ENCODE measurements around the gene AFAP1L1. TPM values are rescaled to one million over a fixed set of nuclear protein-coding genes. Genes with fewer than 3 reads are reported as not detected.
A peak's percentile ranks its signal among the peaks of the same experiment; 100 is the strongest.

AFAP1L1 gene
- total RNA-seq, 1 experiment from 2014 or later, result 19.6 TPM

- POLR2A ChIA-PET (ENCODE audit: unreplicated experiment), result interaction anchor here (0.6 kb wide), 1 partner anchor 11 kb away, joined by 3 read pairs; no protein-coding TSS in a partner anchor
- no peak for TF ChIP-seq EZH2 (IDR thresholded peaks at IDR 0.05; ENCODE audit: low read length, unreplicated experiment)
- TF ChIP-seq, protein P1, sequence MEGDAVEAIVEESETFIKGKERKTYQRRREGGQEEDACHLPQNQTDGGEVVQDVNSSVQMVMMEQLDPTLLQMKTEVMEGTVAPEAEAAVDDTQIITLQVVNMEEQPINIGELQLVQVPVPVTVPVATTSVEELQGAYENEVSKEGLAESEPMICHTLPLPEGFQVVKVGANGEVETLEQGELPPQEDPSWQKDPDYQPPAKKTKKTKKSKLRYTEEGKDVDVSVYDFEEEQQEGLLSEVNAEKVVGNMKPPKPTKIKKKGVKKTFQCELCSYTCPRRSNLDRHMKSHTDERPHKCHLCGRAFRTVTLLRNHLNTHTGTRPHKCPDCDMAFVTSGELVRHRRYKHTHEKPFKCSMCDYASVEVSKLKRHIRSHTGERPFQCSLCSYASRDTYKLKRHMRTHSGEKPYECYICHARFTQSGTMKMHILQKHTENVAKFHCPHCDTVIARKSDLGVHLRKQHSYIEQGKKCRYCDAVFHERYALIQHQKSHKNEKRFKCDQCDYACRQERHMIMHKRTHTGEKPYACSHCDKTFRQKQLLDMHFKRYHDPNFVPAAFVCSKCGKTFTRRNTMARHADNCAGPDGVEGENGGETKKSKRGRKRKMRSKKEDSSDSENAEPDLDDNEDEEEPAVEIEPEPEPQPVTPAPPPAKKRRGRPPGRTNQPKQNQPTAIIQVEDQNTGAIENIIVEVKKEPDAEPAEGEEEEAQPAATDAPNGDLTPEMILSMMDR (conservative IDR thresholded peaks at IDR 0.05; ENCODE audit: low read depth, low read length), result no peak
- no peak for TF ChIP-seq EZH2phosphoT487 (IDR thresholded peaks at IDR 0.05; ENCODE audit: borderline replicate concordance, low read length)
- intact Hi-C loops (cut with micrococcal nuclease), result no loop called here
These were observed 84.7 kb downstream of the AFAP1L1 start for GRCh38 chr5:149356391-149356790.

GRCh38 chr5:149357370-149358293, 86.0 kb downstream of the AFAP1L1 start, which contains the start of gene PCYOX1L:
TSS of gene PCYOX1L (plus strand) at chr5:149358046. CDS start at chr5:149358069, 23 bp downstream.
- Histone ChIP-seq H3K27ac (ENCODE audit: low read length) (no peak within 1 kb of the TSS), H3K36me3 (ENCODE audit: low read depth, low read length) (peaks cover 30% of the 10 kb centered on the region), H3K4me3 (ENCODE audit: low read length) (peak within 1 kb of the TSS; percentile 89), H3F3A (ENCODE audit: low read length, unreplicated experiment) (no peaks in the 10 kb centered on the region), H3K9me3 (ENCODE audit: low read length) (no peaks in the 10 kb centered on the region), H3K9me2 (replicated peaks; ENCODE audit: low read length) (no peaks in the 10 kb centered on the region), H3K4me2 (ENCODE audit: low read length) (peak within 1 kb of the TSS; percentile 90), H3K79me2 (ENCODE audit: low read length) (peaks cover 18% of the 10 kb centered on the region), H3K27me3 (ENCODE audit: low read length) (no peaks in the 10 kb centered on the region), H3K9ac (ENCODE audit: low read length) (peak within 1 kb of the TSS; percentile 76), H2AFZ (ENCODE audit: low read length) (peak within 1 kb of the TSS; percentile 96), H3K4me1 (ENCODE audit: insufficient read depth, low read length) (peaks cover 15% of the 10 kb centered on the region), H4K20me1 (ENCODE audit: low read length) (no peaks in the 10 kb centered on the region)
- CTCF ChIA-PET, result interaction anchor here (0.5 to 1.7 kb wide), 8 partner anchors 9 to 45 kb away, joined by 3 to 17 read pairs (median 4); no protein-coding TSS in a partner anchor
- intact Hi-C loops (cut with micrococcal nuclease), result loop anchor here (1.0 kb wide), 1 partner anchor 12 kb away; the partner anchor contains the start of gene GRPEL2
- ATAC-seq, result peak; percentile 99
- DNase-seq, result peak; percentile 100
- TF ChIP-seq, protein P1 (conservative IDR thresholded peaks at IDR 0.05; ENCODE audit: low read depth, low read length), result no peak
- TF ChIP-seq EZH2 (IDR thresholded peaks at IDR 0.05; ENCODE audit: low read length, unreplicated experiment) (no peak), EZH2phosphoT487 (IDR thresholded peaks at IDR 0.05; ENCODE audit: borderline replicate concordance, low read length) (no peak)
- POLR2A ChIA-PET (ENCODE audit: unreplicated experiment), result interaction anchor here (0.6 to 1.2 kb wide), 8 partner anchors 11 to 940 kb away, joined by 4 to 9 read pairs (median 4); partner anchors contain the start of genes ABLIM3 and GRPEL2
- BruUV-seq (replicated peaks), result no TSS peak

More at GRCh38 chr5:149356391-149356790, 84.7 kb downstream of the AFAP1L1 start:
- H3K9me2 ChIP-seq (replicated peaks; ENCODE audit: low read length), result no peaks in the 10 kb centered on the region
- ATAC-seq (no peak), DNase-seq (no peak)
- peaks cover 30% of the 10 kb centered on the region for H3K79me2 ChIP-seq (ENCODE audit: low read length)
- no peak overlapping the region for H2AFZ ChIP-seq (ENCODE audit: low read length)
- no peaks in the 10 kb centered on the region for H3K9me3 ChIP-seq (ENCODE audit: low read length)
- no peaks in the 10 kb centered on the region for H3K27me3 ChIP-seq (ENCODE audit: low read length)
- no peak overlapping the region for H3K4me3 ChIP-seq (ENCODE audit: low read length)
- no peaks in the 10 kb centered on the region for H3F3A ChIP-seq (ENCODE audit: low read length, unreplicated experiment)
- CTCF ChIA-PET, result no interaction called here
- H4K20me1 ChIP-seq (ENCODE audit: low read length), result 0 out of 2 replicates have a peak, but pooled peaks cover 6% of the 10 kb centered on the region
- peaks cover 42% of the 10 kb centered on the region for H3K36me3 ChIP-seq (ENCODE audit: low read depth, low read length)
- no peak overlapping the region for H3K9ac ChIP-seq (ENCODE audit: low read length)
- no peak overlapping the region for H3K4me2 ChIP-seq (ENCODE audit: low read length)
- peaks cover 15% of the 10 kb centered on the region for H3K4me1 ChIP-seq (ENCODE audit: insufficient read depth, low read length)
- BruUV-seq (replicated peaks), result no TSS peak
- H3K27ac ChIP-seq (ENCODE audit: low read length), result no peak overlapping the region
